Stimulated activated CD4-positive, alpha-beta T cell treated with anti-CD3 and anti-CD28 coated beads, Interleukin-15, amount 100 ng/mL, for 1 hour (primary cell): Measurements from ENCODE around the gene RBM11.
"Not testable (repeated sequence)": the region's sequence is repeated elsewhere in the genome, so short reads cannot be mapped to it uniquely, and the experiment has no call there.

Source experiments
- DNase-seq, 2 donors: peaks; one replicate each; pipeline ENCODE4 v3.0.0-alpha.2; 2020; ENCODE audit warnings: low read depth in 1 of 2, low spot score in 1 of 2

Gene RBM11

GRCh38 chr21:14215971-14216641 lies at the start of gene RBM11:
Gene RBM11 (plus strand): TSS chr21:14216157. CDS start chr21:14216187, 30 bp downstream.
- DNase-seq: peak; percentile 52 to 74

GRCh38 chr21:14166463-14167223 lies 49.3 kb upstream of the RBM11 start:
- not testable (repeated sequence) for DNase-seq

GRCh38 chr21:14206222-14206621 lies 9.7 kb upstream of the RBM11 start:
- no peak for DNase-seq

- no peak for DNase-seq
These were observed 5.2 kb upstream of the RBM11 start, which contains the start of gene LIPI for GRCh38 chr21:14210738-14211137. Gene LIPI (minus strand): TSS chr21:14210955. CDS start chr21:14210845, 110 bp downstream.

- DNase-seq: no peak
These were observed 2.8 kb upstream of the RBM11 start for GRCh38 chr21:14213164-14213563.

- DNase-seq: no peak
These were observed 7.4 kb downstream of the RBM11 start for GRCh38 chr21:14223365-14223764.

GRCh38 chr21:14229399-14229798 lies 13.4 kb downstream of the RBM11 start:
- DNase-seq: no peak

GRCh38 chr21:14235101-14235500 lies 19.1 kb downstream of the RBM11 start:
- no peak for DNase-seq

- no peak for DNase-seq
These were observed 20.2 kb downstream of the RBM11 start for GRCh38 chr21:14236180-14236579.

GRCh38 chr21:14239281-14239680 lies 23.3 kb downstream of the RBM11 start:
- DNase-seq: no peak

GRCh38 chr21:14241297-14241696 lies 25.3 kb downstream of the RBM11 start:
- DNase-seq: no peak

- DNase-seq: no peak
These were observed 27.5 kb downstream of the RBM11 start for GRCh38 chr21:14243461-14243860.

GRCh38 chr21:14243874-14244273 lies 27.9 kb downstream of the RBM11 start:
- no peak for DNase-seq

- DNase-seq: no peak
These were observed 29.0 kb downstream of the RBM11 start for GRCh38 chr21:14244911-14245310.

GRCh38 chr21:14245711-14246110 lies 29.8 kb downstream of the RBM11 start:
- DNase-seq: no peak

GRCh38 chr21:14251336-14251735 lies 35.4 kb downstream of the RBM11 start:
- DNase-seq: no peak

- DNase-seq: no peak
These were observed 43.8 kb downstream of the RBM11 start for GRCh38 chr21:14259747-14260146.

GRCh38 chr21:14260174-14260764 lies 44.3 kb downstream of the RBM11 start:
- DNase-seq: no peak

- no peak for DNase-seq
These were observed 46.1 kb downstream of the RBM11 start for GRCh38 chr21:14262039-14262438.

- DNase-seq: no peak
These were observed 47.9 kb downstream of the RBM11 start for GRCh38 chr21:14263879-14264278.

- no peak for DNase-seq
These were observed 49.1 kb downstream of the RBM11 start for GRCh38 chr21:14265023-14265422.

- DNase-seq: no peak
These were observed 51.1 kb downstream of the RBM11 start for GRCh38 chr21:14267076-14267475.
